ENCODE data around the gene FOCAD. TPM values are rescaled to one million over a fixed set of nuclear protein-coding genes. Genes with fewer than 3 reads are reported as not detected.
"Not testable (repeated sequence)": the region's sequence is repeated elsewhere in the genome, so short reads cannot be mapped to it uniquely, and the experiment has no call there.

The FOCAD gene
- total RNA-seq, 1 donor: 80.3 TPM

DNA sequence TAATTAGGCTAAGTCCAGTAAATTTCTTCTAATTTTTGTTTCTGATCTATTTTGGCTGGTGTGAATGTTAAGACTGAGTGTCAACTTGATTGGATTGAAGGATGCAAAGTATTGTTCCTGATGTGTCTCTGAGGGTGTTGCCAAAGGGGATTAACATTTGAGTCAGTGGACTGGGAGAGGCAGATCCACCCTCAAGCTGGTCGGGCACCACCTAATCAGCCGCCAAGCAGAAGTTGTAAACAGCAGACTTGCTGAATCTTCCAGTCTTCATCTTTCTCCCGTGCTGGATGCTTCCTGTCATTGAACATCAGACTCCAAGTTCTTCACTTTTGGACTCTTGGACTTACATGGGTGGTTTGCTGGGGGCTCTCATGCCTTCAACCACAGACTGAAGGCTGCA is 40.4 kb upstream of the FOCAD start:
- TF ChIP-seq, protein P1, sequence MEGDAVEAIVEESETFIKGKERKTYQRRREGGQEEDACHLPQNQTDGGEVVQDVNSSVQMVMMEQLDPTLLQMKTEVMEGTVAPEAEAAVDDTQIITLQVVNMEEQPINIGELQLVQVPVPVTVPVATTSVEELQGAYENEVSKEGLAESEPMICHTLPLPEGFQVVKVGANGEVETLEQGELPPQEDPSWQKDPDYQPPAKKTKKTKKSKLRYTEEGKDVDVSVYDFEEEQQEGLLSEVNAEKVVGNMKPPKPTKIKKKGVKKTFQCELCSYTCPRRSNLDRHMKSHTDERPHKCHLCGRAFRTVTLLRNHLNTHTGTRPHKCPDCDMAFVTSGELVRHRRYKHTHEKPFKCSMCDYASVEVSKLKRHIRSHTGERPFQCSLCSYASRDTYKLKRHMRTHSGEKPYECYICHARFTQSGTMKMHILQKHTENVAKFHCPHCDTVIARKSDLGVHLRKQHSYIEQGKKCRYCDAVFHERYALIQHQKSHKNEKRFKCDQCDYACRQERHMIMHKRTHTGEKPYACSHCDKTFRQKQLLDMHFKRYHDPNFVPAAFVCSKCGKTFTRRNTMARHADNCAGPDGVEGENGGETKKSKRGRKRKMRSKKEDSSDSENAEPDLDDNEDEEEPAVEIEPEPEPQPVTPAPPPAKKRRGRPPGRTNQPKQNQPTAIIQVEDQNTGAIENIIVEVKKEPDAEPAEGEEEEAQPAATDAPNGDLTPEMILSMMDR (IDR thresholded peaks at IDR 0.05; ENCODE audit: insufficient read depth, low read length): no peak
- H3K4me3 ChIP-seq (ENCODE audit: low read depth, low read length): no peak overlapping the region
- DNase-seq (ENCODE audit: low read depth): no peak

DNA sequence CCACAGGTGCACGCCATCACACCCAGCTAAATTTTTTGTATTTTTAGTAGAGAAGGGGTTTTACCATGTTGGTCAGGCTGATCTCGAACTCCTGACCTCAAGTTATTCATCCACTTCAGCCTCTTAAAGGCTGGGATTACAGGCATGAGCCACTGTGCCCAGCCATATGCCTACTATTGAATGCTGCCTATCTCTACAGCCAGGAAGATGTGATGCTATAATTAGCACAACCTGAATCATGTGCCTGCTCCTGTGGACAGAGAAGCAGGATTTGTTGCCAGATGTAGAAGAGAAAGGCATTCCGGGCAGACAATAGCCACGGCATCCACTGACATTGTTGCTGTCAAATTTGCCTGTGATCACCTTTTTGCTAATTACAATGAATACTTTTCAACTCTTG is 37.4 kb upstream of the FOCAD start:
- DNase-seq (ENCODE audit: low read depth): no peak
- no peak overlapping the region for H3K4me3 ChIP-seq (ENCODE audit: low read depth, low read length)
- TF ChIP-seq, protein P1 (IDR thresholded peaks at IDR 0.05; ENCODE audit: insufficient read depth, low read length): no peak

DNA sequence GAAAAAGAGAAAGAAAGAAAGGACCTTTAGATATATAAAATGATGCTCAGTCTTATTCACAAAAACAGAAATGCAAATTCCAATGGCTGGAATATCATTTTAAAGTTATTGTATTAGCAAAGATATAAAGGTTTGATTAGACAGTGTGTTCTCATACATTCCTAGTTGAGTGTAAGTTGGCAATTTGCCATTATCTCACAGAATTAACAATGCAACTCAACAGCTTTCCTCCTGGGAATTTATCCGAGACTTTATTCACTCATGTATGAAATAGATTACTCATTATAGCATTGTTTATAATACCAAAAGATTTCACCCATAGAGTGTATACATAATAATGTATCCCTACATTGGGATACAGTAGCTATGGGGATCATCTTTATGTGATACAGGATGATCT is 34.7 kb upstream of the FOCAD start:
- DNase-seq (ENCODE audit: low read depth): peak; percentile 12
- TF ChIP-seq, protein P1 (IDR thresholded peaks at IDR 0.05; ENCODE audit: insufficient read depth, low read length): no peak
- no peak overlapping the region for H3K4me3 ChIP-seq (ENCODE audit: low read depth, low read length)

DNA sequence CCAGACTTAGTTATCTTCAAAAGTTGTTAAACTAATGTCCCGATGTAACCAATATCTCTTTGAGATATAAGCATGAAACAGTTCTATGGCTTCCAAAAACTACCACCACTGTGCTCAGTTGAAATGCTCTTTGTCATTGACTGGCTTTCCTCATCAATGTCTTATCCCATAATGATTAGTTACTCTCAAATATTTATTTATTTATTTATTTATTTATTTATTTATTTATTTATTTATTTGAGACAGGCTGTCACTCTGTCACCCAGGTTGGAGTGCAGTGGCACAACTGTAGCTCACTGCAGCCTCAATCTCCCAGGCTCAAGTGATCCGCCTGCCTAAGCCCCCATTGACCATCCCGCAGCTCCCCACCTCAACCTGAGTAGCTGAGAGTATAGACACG is 33.7 kb upstream of the FOCAD start:
- no peak for DNase-seq (ENCODE audit: low read depth)
- TF ChIP-seq, protein P1 (IDR thresholded peaks at IDR 0.05; ENCODE audit: insufficient read depth, low read length): no peak
- no peak overlapping the region for H3K4me3 ChIP-seq (ENCODE audit: low read depth, low read length)

DNA sequence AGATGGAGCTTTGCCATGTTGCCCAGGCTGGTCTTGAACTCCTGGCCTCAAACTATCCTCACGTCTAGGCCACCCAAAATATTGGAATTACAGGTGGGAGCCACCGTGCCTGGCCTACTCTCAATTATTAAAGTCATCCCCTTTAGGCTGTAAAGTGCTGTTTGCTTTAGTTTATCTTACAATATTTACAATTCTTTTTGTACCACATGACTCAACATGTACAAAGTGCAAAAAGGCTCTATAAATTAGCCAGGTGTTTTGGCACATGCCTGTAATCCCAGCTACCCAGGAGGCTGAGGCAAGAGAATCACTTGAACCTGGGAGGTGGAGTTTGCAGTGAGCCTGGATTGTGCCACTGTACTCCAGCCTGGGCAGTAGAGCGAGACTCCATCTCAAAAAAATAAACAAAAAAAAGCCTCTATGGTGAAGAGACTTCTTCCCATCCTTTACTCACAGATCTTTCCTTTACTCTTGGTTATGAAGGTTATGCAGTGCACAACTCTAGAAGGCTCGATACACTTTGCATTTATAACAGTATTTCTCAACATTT is 33.2 kb upstream of the FOCAD start:
- TF ChIP-seq, protein P1 (IDR thresholded peaks at IDR 0.05; ENCODE audit: insufficient read depth, low read length): no peak
- no peak overlapping the region for H3K4me3 ChIP-seq (ENCODE audit: low read depth, low read length)
- no peak for DNase-seq (ENCODE audit: low read depth)

DNA sequence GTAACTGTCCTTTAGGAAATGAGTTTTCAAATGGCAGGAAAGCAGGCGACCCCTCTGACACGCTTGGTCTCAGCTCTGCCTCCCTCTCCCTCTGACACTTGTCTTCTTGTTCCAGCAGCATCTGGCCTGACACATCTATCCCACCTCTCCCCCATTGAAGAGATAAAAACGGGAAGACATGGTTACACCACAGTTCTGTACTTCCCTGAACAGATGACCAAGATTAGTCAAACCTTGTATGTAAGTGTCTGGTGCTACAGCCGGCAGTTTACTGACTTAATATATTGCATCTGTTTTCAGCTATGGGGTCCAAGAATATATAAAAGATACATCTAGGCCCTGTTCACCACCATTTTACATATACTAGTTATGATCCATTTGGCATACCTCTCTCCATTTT is 32.1 kb upstream of the FOCAD start:
- no peak overlapping the region for H3K4me3 ChIP-seq (ENCODE audit: low read depth, low read length)
- TF ChIP-seq, protein P1 (IDR thresholded peaks at IDR 0.05; ENCODE audit: insufficient read depth, low read length): no peak
- no peak for DNase-seq (ENCODE audit: low read depth)

DNA sequence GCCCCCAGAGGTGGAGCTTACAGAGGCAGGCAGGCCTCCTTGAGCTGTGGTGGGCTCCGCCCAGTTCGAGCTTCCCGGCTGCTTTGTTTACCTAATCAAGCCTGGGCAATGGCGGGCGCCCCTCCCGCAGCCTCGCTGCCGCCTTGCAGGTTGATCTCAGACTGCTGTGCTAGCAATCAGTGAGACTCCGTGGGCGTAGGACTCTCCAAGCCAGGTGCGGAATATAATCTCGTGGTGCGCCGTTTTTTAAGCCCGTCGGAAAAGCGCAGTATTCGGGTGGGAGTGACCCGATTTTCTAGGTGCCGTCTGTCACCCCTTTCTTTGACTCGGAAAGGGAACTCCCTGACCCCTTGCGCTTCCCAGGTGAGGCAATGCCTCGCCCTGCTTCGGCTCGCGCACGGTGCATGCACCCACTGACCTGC is 25.8 kb upstream of the FOCAD start:
- not testable (repeated sequence) for DNase-seq (ENCODE audit: low read depth)
- H3K4me3 ChIP-seq (ENCODE audit: low read depth, low read length): peak overlapping the region; percentile 56

All from fibroblast of the aortic adventitia (primary cell).